IMR-90 (cell line): ENCODE data around the gene KRCC1. TPM values are rescaled to one million over a fixed set of nuclear protein-coding genes. Genes with fewer than 3 reads are reported as not detected.

Experiments used
- ATAC-seq: fragments of 200-7000 bp; cut with Tn5 transposase; 2 replicates; pipeline ENCODE4 v1.9.1; 2020; ENCODE audit warnings: low read depth, mild to moderate bottlenecking, moderate library complexity
- BruUV-seq: library from RNA; stranded (reverse); fragments of 400-500 nt; replicated peaks from 2 replicates; lab custom pipeline; 2021; lab: Mats Ljungman, UMichigan
- CTCF ChIA-PET: fragments of 300-600 bp; formaldehyde crosslinking; extraction: SDS; loops from one replicate; lab custom pipeline; 2021; ENCODE audit warnings: antibody characterized with exemption; lab: Yijun Ruan, JAX
- POLR2A ChIA-PET: fragments of 300-600 bp; sonication (Branson Sonifier 250); formaldehyde crosslinking; loops from one replicate; lab custom pipeline; 2022; ENCODE audit warnings: antibody characterized with exemption; ENCODE audit not compliant: unreplicated experiment; lab: Charles Lee
- DNase-seq: peaks from one replicate; pipeline ENCODE4 v3.0.0; 2013
- H2AFZ ChIP-seq: replicated peaks from 2 replicates; pipeline ENCODE3; 2013; ENCODE audit warnings: low read length, mild to moderate bottlenecking; ENCODE audit not compliant: poor library complexity
- H2AK5ac ChIP-seq: 2 replicates; pipeline ENCODE4 v1.6.1; 2013; ENCODE audit warnings: low read depth, low read length, inconsistent platforms
- H2AK9ac ChIP-seq: replicated peaks from 2 replicates; pipeline ENCODE3; 2013; ENCODE audit warnings: mild to moderate bottlenecking, low read depth, low read length, moderate library complexity; ENCODE audit not compliant: poor library complexity
- H2BK120ac ChIP-seq: 2 replicates; pipeline ENCODE4 v1.6.1; 2013; ENCODE audit warnings: low read depth, low read length, inconsistent platforms
- H2BK15ac ChIP-seq: 3 replicates; pipeline ENCODE4 v1.6.1; 2013; ENCODE audit warnings: low read depth, low read length, inconsistent platforms
- H2BK20ac ChIP-seq: 2 replicates; pipeline ENCODE4 v1.6.1; 2013; ENCODE audit warnings: low read depth, mild to moderate bottlenecking, inconsistent platforms, low read length, moderate library complexity
- H2BK5ac ChIP-seq: 2 replicates; pipeline ENCODE4 v1.6.1; 2013; ENCODE audit warnings: mild to moderate bottlenecking, low read depth, low read length, inconsistent platforms; ENCODE audit not compliant: poor library complexity, severe bottlenecking
- H3K14ac ChIP-seq: replicated peaks from 2 replicates; pipeline ENCODE4 v1.6.1; 2013; ENCODE audit warnings: low read depth, low read length, inconsistent platforms
- H3K18ac ChIP-seq: 2 replicates; pipeline ENCODE4 v1.6.1; 2013; ENCODE audit warnings: low read depth, low read length, control low read depth
- H3K23ac ChIP-seq: 2 replicates; pipeline ENCODE4 v1.6.1; 2013; ENCODE audit warnings: low read depth, low read length, inconsistent platforms
- H3K27ac ChIP-seq: 2 replicates; pipeline ENCODE4 v1.5.1; 2013; ENCODE audit warnings: mild to moderate bottlenecking, control low read depth, low read length; ENCODE audit not compliant: insufficient read depth
- H3K27me3 ChIP-seq: 2 replicates; pipeline ENCODE4 v1.6.1; 2013; ENCODE audit warnings: low read length; ENCODE audit not compliant: control insufficient read depth, insufficient read depth
- H3K36me3 ChIP-seq: 2 replicates; pipeline ENCODE4 v1.6.1; 2013; ENCODE audit warnings: low read length, mixed read lengths; ENCODE audit not compliant: control insufficient read depth, insufficient read depth
- H3K4ac ChIP-seq: 2 replicates; pipeline ENCODE4 v1.6.1; 2013; ENCODE audit warnings: low read depth, low read length, inconsistent platforms
- H3K4me1 ChIP-seq: 2 replicates; pipeline ENCODE4 v1.6.1; 2013; ENCODE audit warnings: low read length, mixed read lengths; ENCODE audit not compliant: control insufficient read depth, insufficient read depth
- H3K4me2 ChIP-seq: 2 replicates; pipeline ENCODE4 v1.6.1; 2013; ENCODE audit warnings: low read depth, mild to moderate bottlenecking, control low read depth, low read length, moderate library complexity
- H3K4me3 ChIP-seq: 2 replicates; pipeline ENCODE4 v1.5.1; 2013; ENCODE audit warnings: low read depth, mild to moderate bottlenecking, control low read depth, low read length, moderate library complexity; ENCODE audit not compliant: insufficient read depth
- H3K56ac ChIP-seq: 2 replicates; pipeline ENCODE4 v1.6.1; 2013; ENCODE audit warnings: low read length, inconsistent platforms; ENCODE audit not compliant: insufficient read depth; ENCODE audit errors: extremely low read depth
- H3K79me1 ChIP-seq, 2 experiments: 2 replicates each; pipeline ENCODE4 v1.6.1; 2013; ENCODE audit warnings: low read length in 2 of 2, inconsistent platforms in 1 of 2, low read depth in 1 of 2
- H3K9ac ChIP-seq: 2 replicates; pipeline ENCODE4 v1.6.1; 2013; ENCODE audit warnings: low read depth, low read length, control low read depth
- H3K9me1 ChIP-seq: 2 replicates; pipeline ENCODE4 v1.6.1; 2013; ENCODE audit warnings: low read length, inconsistent platforms; ENCODE audit not compliant: insufficient read depth
- H3K9me3 ChIP-seq: 2 replicates; pipeline ENCODE4 v1.6.1; 2013; ENCODE audit warnings: low read length; ENCODE audit not compliant: control insufficient read depth, insufficient read depth
- H4K20me1 ChIP-seq: 2 replicates; pipeline ENCODE4 v1.6.1; 2013; ENCODE audit warnings: low read length, inconsistent platforms; ENCODE audit not compliant: insufficient read depth
- H4K5ac ChIP-seq: 2 replicates; pipeline ENCODE4 v1.6.1; 2013; ENCODE audit warnings: mild to moderate bottlenecking, low read depth, low read length, control low read depth
- H4K8ac ChIP-seq, 2 experiments: 2 replicates each; pipeline ENCODE4 v1.6.1; 2013; ENCODE audit warnings: low read depth in 2 of 2, low read length in 2 of 2, control low read depth in 1 of 2, inconsistent platforms in 1 of 2
- H4K91ac ChIP-seq: 2 replicates; pipeline ENCODE4 v1.6.1; 2013; ENCODE audit warnings: low read depth, low read length, inconsistent platforms; ENCODE audit not compliant: insufficient read depth
- BHLHE40 ChIP-seq: fragments of 150-350 bp; IDR thresholded peaks from 2 replicates; pipeline ENCODE4 v1.6.1; 2016; ENCODE audit warnings: mild to moderate bottlenecking, low read depth, low read length
- CEBPB ChIP-seq: IDR thresholded peaks from 2 replicates; pipeline ENCODE4 v1.6.1; 2012; ENCODE audit warnings: low read depth, low read length, improper control_type of control experiment
- CHD1 ChIP-seq: IDR thresholded peaks from 2 replicates; pipeline ENCODE4 v1.6.1; 2012; ENCODE audit warnings: low read depth, low read length, improper control_type of control experiment
- ELK1 ChIP-seq: fragments of 150-350 bp; IDR thresholded peaks from 2 replicates; pipeline ENCODE4 v1.6.1; 2016; ENCODE audit warnings: low read depth, mild to moderate bottlenecking, low read length, moderate library complexity, borderline replicate concordance
- FOS ChIP-seq: fragments of 150-350 bp; IDR thresholded peaks from 2 replicates; pipeline ENCODE4 v1.6.1; 2016; ENCODE audit warnings: low read depth, low read length
- MAFK ChIP-seq: IDR thresholded peaks from 2 replicates; pipeline ENCODE4 v1.6.1; 2012; ENCODE audit warnings: low read depth, low read length, improper control_type of control experiment
- MAZ ChIP-seq: IDR thresholded peaks from 2 replicates; pipeline ENCODE4 v1.6.1; 2012; ENCODE audit warnings: low read depth, mild to moderate bottlenecking, low read length, improper control_type of control experiment, moderate library complexity, borderline replicate concordance
- MXI1 ChIP-seq: IDR thresholded peaks from 2 replicates; pipeline ENCODE4 v1.6.1; 2012; ENCODE audit warnings: low read depth, mild to moderate bottlenecking, low read length, moderate library complexity, borderline replicate concordance
- NFE2L2 ChIP-seq: fragments of 150-350 bp; IDR thresholded peaks from 2 replicates; pipeline ENCODE4 v1.6.1; 2016; ENCODE audit warnings: low read depth, mild to moderate bottlenecking, low read length
- POLR2A ChIP-seq: IDR thresholded peaks from 2 replicates; pipeline ENCODE4 v1.6.1; 2012; ENCODE audit warnings: mild to moderate bottlenecking, low read depth, low read length
- RAD21 ChIP-seq: IDR thresholded peaks from 2 replicates; pipeline ENCODE4 v1.6.1; 2012; ENCODE audit warnings: low read length, improper control_type of control experiment
- RCOR1 ChIP-seq: IDR thresholded peaks from 2 replicates; pipeline ENCODE4 v1.6.1; 2012; ENCODE audit warnings: mild to moderate bottlenecking, low read length, improper control_type of control experiment; ENCODE audit not compliant: insufficient replicate concordance
- RFX5 ChIP-seq: IDR thresholded peaks from 2 replicates; pipeline ENCODE4 v1.8.0; 2012; ENCODE audit warnings: low read depth, mild to moderate bottlenecking, low read length, moderate library complexity
- SMC3 ChIP-seq: fragments of 150-350 bp; IDR thresholded peaks from 2 replicates; pipeline ENCODE4 v1.6.1; 2016; ENCODE audit warnings: low read depth, mild to moderate bottlenecking, antibody characterized with exemption, low read length, moderate library complexity
- WGBS, 2 experiments: methylation state at CpG; one replicate each; pipeline versions ENCODE4 v1.1.5 to v1.1.7; 2013; ENCODE audit warnings: missing lambda C conversion rate in 2 of 2; ENCODE audit not compliant: insufficient read length in 1 of 2; ENCODE audit errors: extremely low coverage in 2 of 2; 5-methylcytosine and 5-hydroxymethylcytosine counted together
- dilution Hi-C: fragments of 300-500 bp; cut with HindIII; formaldehyde crosslinking; loops from one replicate; pipeline ENCODE4 v1.14.3; 2018; ENCODE audit warnings: low sequenced_read_pairs; ENCODE audit not compliant: unreplicated experiment
- in situ Hi-C: fragments of 300-500 bp; cut with MboI; formaldehyde crosslinking; loops from 3 replicates; pipeline ENCODE4 v1.14.3; 2019; ENCODE audit warnings: low sequenced_read_pairs, inconsistent platforms, mixed read lengths
- intact Hi-C: fragments of 100-400 bp; cut with micrococcal nuclease; formaldehyde crosslinking; loops from 2 replicates; pipeline ENCODE4 v1.10.0; 2022
- polyA plus RNA-seq, 3 experiments: library from polyadenylated mRNA; depleted of rRNA; stranded (reverse); fragments of >200 nt; gene quantifications; 2 replicates each; pipeline ENCODE4 v1.2.3, GENCODE V29; 2012; ENCODE audit warnings: low replicate concordance in 1 of 3
- total RNA-seq: library from RNA; depleted of rRNA; stranded (reverse); fragments of >200 nt; gene quantifications from 2 replicates; pipeline ENCODE4 v1.2.3, GENCODE V29; 2012
- TF ChIP-seq, protein P1 (sequence below): fragments of 150-350 bp; IDR thresholded peaks from 2 replicates; pipeline ENCODE4 v1.6.1; 2017; ENCODE audit warnings: mild to moderate bottlenecking, antibody characterized with exemption, low read length, low read depth
- TF ChIP-seq, protein P2 (sequence below): conservative IDR thresholded peaks from 2 replicates; pipeline ENCODE4 v1.5.1; 2012; ENCODE audit warnings: mild to moderate bottlenecking, low read depth, low read length, improper control_type of control experiment

KRCC1 gene
- total and polyA plus RNA-seq, 2 of the 4 experiments (the other 2 are of a cell fraction), result 14.3 to 16.5 TPM

DNA sequence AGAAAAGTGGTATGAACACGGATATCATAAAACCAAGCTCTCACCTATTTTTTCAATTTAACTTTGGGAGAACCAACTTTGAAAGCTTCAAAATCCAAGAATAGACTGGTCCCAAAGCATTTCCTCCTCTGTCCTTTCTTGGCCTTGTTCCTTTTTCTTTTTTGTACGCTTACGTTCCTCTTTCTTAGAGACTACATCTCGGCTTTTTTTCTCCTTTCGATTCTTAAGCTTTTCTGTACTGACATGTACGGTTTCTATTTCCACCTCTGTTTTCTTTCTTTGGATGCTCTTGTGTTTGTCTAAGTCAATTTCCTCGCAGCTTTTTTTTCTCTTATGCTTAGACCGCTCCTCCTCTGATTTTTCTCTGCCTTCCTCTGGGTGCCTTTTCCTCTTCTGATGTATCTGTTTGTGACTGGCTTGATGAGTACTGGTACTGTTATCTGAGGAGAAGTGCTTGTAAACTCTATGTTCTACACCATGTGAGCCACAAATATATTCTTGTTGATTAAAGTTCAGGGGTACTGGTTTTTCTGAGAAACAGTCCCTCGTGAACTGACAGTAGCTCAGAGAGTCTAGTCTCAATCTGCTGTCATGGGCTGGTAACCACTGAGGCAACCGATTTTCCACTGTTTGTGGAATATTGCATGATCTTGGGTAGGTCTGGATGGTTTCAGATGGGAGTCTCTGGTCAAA lies 27.7 kb downstream of the KRCC1 start:
- no peak overlapping the region for H4K8ac ChIP-seq
- no peak overlapping the region for H2AK9ac ChIP-seq
- no peaks in the 10 kb centered on the region for H3K27me3 ChIP-seq
- H3K4me2 ChIP-seq, result no peak overlapping the region
- no peak overlapping the region for H2BK15ac ChIP-seq
- H4K91ac ChIP-seq, result no peak overlapping the region
- no peak overlapping the region for H2BK5ac ChIP-seq
- H2AFZ ChIP-seq, result no peak overlapping the region
- DNase-seq (no peak), ATAC-seq (no peak)
- H3K79me1 ChIP-seq, result peaks cover 4 to 12% of the 10 kb centered on the region in 2 experiments; a peak in 2 of 4 replicates
- dilution Hi-C loops (no loop called here), in situ Hi-C loops (no loop called here), intact Hi-C loops (no loop called here)
- no peak overlapping the region for H3K14ac ChIP-seq
- ChIA-PET CTCF (no interaction called here), POLR2A (no interaction called here)
- no peak overlapping the region for H3K4ac ChIP-seq
- no peak overlapping the region for H3K23ac ChIP-seq
- no peaks in the 10 kb centered on the region; the same call in 1 of the 2 replicates for H3K9me1 ChIP-seq
- no peak overlapping the region for H4K5ac ChIP-seq
- no peaks in the 10 kb centered on the region for H3K9me3 ChIP-seq
- no peak overlapping the region for H3K27ac ChIP-seq
- WGBS, 2 experiments, result 100% methylated on average over 2 of the region's 10 CpGs; no CpG with 5 or more reads in 1 of the 2 experiments
- no peaks in the 10 kb centered on the region for H3K4me1 ChIP-seq
- TF ChIP-seq, protein P1, sequence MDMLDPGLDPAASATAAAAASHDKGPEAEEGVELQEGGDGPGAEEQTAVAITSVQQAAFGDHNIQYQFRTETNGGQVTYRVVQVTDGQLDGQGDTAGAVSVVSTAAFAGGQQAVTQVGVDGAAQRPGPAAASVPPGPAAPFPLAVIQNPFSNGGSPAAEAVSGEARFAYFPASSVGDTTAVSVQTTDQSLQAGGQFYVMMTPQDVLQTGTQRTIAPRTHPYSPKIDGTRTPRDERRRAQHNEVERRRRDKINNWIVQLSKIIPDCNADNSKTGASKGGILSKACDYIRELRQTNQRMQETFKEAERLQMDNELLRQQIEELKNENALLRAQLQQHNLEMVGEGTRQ, result no peak
- no peak for TF ChIP-seq SMC3
- TF ChIP-seq, protein P2, sequence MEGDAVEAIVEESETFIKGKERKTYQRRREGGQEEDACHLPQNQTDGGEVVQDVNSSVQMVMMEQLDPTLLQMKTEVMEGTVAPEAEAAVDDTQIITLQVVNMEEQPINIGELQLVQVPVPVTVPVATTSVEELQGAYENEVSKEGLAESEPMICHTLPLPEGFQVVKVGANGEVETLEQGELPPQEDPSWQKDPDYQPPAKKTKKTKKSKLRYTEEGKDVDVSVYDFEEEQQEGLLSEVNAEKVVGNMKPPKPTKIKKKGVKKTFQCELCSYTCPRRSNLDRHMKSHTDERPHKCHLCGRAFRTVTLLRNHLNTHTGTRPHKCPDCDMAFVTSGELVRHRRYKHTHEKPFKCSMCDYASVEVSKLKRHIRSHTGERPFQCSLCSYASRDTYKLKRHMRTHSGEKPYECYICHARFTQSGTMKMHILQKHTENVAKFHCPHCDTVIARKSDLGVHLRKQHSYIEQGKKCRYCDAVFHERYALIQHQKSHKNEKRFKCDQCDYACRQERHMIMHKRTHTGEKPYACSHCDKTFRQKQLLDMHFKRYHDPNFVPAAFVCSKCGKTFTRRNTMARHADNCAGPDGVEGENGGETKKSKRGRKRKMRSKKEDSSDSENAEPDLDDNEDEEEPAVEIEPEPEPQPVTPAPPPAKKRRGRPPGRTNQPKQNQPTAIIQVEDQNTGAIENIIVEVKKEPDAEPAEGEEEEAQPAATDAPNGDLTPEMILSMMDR, result no peak
- TF ChIP-seq CEBPB, result no peak
- TF ChIP-seq BHLHE40, result no peak
- TF ChIP-seq NFE2L2, result no peak
- TF ChIP-seq FOS, result no peak
- no peak for TF ChIP-seq MAZ
- no peak for TF ChIP-seq RFX5
- no peak for TF ChIP-seq RCOR1
- no peak for TF ChIP-seq RAD21
- no peak for TF ChIP-seq MAFK
- no peak for TF ChIP-seq CHD1
- no peak for TF ChIP-seq ELK1
- TF ChIP-seq MXI1, result no peak
- no peak for TF ChIP-seq POLR2A
- H2AK5ac ChIP-seq, result no peak overlapping the region
- no peak overlapping the region for H2BK20ac ChIP-seq
- no peak overlapping the region for H3K56ac ChIP-seq
- no peak overlapping the region for H3K18ac ChIP-seq
- peaks cover 19% of the 10 kb centered on the region for H3K36me3 ChIP-seq
- TSS peak; percentile 90 for BruUV-seq
- no peaks in the 10 kb centered on the region for H4K20me1 ChIP-seq
- H3K4me3 ChIP-seq, result no peak overlapping the region
- no peak overlapping the region for H3K9ac ChIP-seq
- H2BK120ac ChIP-seq, result no peak overlapping the region
